AG04449 (cell line): ENCODE data around the gene RSU1.

Source experiments
- CTCF ChIA-PET: fragments of 350-600 bp; formaldehyde crosslinking; extraction: SDS; loops from one replicate; lab custom pipeline; 2021; ENCODE audit warnings: antibody characterized with exemption; lab: Yijun Ruan, JAX
- POLR2A ChIA-PET: fragments of 400-600, 350-600 bp; formaldehyde crosslinking; extraction: SDS; loops from one replicate; lab custom pipeline; 2020; ENCODE audit warnings: antibody characterized with exemption, inconsistent platforms; lab: Yijun Ruan, JAX
- DNase-seq: peaks from one replicate; pipeline ENCODE4 v3.0.0-alpha.2; 2010; ENCODE audit warnings: low read depth, low spot score
- H3K4me3 ChIP-seq: 2 replicates; pipeline ENCODE4 v1.5.1; 2011; ENCODE audit warnings: low read depth, mild to moderate bottlenecking, control low read depth, low read length
- TF ChIP-seq, protein P1 (sequence below): IDR thresholded peaks from one replicate; pipeline ENCODE4 v1.5.1; 2011; ENCODE audit warnings: mild to moderate bottlenecking, moderate library complexity, low read length, control low read depth, inconsistent platforms; ENCODE audit not compliant: insufficient read depth; ENCODE audit errors: missing control alignments

The RSU1 gene

DNA sequence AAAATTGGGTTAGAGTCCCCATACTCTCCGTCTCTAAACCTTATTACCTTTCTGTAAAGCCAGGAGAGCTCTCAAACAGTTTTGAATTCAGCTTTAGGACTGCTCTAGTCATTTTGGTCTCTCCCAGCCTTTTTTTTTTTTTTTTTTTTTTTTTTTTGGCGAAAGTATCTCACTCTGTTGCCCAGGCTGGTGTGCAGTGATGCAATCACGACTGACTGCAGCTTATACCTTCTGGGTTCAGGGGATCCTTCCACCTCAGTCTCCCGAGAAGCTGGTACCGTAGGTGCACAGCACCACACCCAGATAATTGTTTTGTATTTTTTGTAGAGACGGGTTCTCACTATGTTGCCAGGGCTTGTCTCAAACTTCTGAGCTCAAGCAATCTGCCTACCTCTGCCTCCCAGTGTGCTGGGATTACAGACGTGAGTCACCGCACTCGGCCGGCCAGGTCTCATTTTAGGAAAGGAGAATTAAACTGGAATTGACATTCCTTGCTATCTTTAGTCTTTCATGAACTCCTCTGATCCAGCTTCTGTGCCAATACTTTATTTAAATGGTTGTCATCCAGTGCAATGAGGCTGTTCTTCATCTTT is 31.4 kb upstream of the RSU1 start:
- TF ChIP-seq, protein P1, sequence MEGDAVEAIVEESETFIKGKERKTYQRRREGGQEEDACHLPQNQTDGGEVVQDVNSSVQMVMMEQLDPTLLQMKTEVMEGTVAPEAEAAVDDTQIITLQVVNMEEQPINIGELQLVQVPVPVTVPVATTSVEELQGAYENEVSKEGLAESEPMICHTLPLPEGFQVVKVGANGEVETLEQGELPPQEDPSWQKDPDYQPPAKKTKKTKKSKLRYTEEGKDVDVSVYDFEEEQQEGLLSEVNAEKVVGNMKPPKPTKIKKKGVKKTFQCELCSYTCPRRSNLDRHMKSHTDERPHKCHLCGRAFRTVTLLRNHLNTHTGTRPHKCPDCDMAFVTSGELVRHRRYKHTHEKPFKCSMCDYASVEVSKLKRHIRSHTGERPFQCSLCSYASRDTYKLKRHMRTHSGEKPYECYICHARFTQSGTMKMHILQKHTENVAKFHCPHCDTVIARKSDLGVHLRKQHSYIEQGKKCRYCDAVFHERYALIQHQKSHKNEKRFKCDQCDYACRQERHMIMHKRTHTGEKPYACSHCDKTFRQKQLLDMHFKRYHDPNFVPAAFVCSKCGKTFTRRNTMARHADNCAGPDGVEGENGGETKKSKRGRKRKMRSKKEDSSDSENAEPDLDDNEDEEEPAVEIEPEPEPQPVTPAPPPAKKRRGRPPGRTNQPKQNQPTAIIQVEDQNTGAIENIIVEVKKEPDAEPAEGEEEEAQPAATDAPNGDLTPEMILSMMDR: no peak
- CTCF ChIA-PET: interaction anchor here (0.7 to 1.4 kb wide), 3 partner anchors 358 to 425 kb away, joined by 3 to 5 read pairs (median 3); no protein-coding TSS in a partner anchor
- no peak for DNase-seq
- POLR2A ChIA-PET: interaction anchor here (0.6 to 3.4 kb wide), 3 partner anchors 44 to 386 kb away, joined by 3 to 19 read pairs (median 5); no protein-coding TSS in a partner anchor
- H3K4me3 ChIP-seq: no peak overlapping the region

DNA sequence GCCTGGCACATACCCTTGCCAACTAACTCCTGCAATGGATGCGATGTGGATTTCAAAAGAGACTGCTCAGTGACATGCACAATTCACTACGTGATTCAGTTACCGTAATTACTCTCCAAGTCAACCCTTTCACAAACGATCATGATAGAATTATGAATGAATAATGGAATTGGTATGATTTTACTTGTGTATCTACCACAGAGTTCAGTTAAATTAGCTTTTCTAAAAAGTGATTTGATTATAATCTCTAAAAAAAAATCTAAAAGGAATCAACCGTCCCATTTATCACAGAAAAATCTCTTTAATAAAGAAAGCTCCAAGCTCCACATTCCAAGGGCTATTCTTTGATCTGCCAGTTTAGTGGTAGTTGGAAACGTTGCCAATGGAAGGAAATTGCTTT is 30.4 kb upstream of the RSU1 start:
- CTCF ChIA-PET: interaction anchor here (1.4 to 1.5 kb wide), 3 partner anchors 406 to 426 kb away, joined by 5 to 8 read pairs (median 5); no protein-coding TSS in a partner anchor
- TF ChIP-seq, protein P1: no peak
- DNase-seq: no peak
- H3K4me3 ChIP-seq: no peak overlapping the region
- POLR2A ChIA-PET: interaction anchor here (3.4 kb wide), 1 partner anchor 382 kb away, joined by 19 read pairs; no protein-coding TSS in a partner anchor

GRCh38 chr10:16845248-16845647 is 28.0 kb upstream of the RSU1 start:
- CTCF ChIA-PET: interaction anchor here (0.6 to 2.9 kb wide), 14 partner anchors 10 to 899 kb away, joined by 3 to 30 read pairs (median 4); partner anchors contain the start of gene VIM
- TF ChIP-seq, protein P1: no peak
- POLR2A ChIA-PET: interaction anchor here (0.9 to 1.7 kb wide), 3 partner anchors 141 to 393 kb away, joined by 3 to 6 read pairs (median 3); no protein-coding TSS in a partner anchor
- no peak overlapping the region for H3K4me3 ChIP-seq
- no peak for DNase-seq

DNA sequence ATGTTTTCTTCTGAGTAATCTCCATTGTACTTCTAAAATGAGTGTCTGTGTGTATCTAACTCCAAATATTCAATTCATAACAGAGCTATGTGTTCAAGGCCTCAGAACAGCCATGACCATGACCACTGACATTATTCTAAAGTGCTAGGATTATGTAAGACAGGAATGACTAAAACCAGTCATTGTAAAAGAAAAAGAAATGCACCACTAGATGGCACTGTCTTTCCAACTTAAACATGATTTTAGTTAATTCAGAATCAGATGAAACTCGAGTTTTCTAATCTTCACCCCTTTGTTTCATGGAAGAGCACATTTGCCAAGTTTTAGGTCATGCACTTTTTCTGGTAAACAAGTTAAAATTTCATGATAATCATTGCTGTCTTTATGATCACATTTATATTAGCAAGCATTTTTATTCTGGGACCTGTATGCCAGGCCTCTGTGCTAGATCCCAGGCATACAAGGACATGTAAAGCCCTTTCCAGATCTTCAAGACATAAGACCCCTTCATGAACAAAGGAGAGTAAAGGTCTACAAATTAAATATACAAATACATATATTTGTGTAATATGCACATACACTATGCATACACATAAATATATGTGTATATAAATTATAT is 26.1 kb upstream of the RSU1 start:
- no peak overlapping the region for H3K4me3 ChIP-seq
- TF ChIP-seq, protein P1: no peak
- ChIA-PET POLR2A (interaction anchor here (0.8 to 1.1 kb wide), 2 partner anchors 386 to 389 kb away, joined by 3 to 4 read pairs; no protein-coding TSS in a partner anchor), CTCF (interaction anchor here (0.6 to 2.9 kb wide), 24 partner anchors 10 to 754 kb away, joined by 3 to 30 read pairs (median 4); partner anchors contain the start of gene VIM)
- DNase-seq: no peak

DNA sequence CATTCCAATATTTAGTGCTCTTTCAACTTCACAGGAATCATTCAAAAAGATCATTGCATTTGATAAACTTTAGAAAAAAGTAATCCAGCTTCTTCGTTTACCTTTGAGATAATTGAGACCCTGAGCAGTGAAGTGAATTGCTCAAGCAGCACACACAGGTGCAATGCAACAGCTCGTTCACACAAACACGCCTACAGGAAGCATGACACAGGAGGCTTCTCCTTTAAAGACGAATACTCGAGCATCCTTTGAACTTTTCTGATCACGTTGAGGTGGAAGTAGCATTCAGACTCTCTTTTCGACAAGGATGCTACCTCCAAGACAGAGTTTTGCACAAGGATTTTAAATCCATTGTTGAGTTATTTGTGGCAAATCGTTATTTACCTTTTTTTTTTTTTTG is 18.0 kb upstream of the RSU1 start:
- no peak overlapping the region for H3K4me3 ChIP-seq
- DNase-seq: no peak
- ChIA-PET POLR2A (no interaction called here), CTCF (interaction anchor here (0.6 to 1.2 kb wide), 3 partner anchors 421 to 823 kb away, joined by 3 to 5 read pairs (median 3); no protein-coding TSS in a partner anchor)
- TF ChIP-seq, protein P1: no peak
